H1 (cell line): Measurements from ENCODE around the gene LY86. TPM values are rescaled to one million over a fixed set of nuclear protein-coding genes. Genes with fewer than 3 reads are reported as not detected.

Experiments used
- CTCF ChIA-PET: fragments of 300-600 bp; sonication (Branson Sonifier 250); formaldehyde crosslinking; loops from one replicate; lab custom pipeline; 2021; ENCODE audit not compliant: partially characterized antibody; lab: Charles Lee
- POLR2A ChIA-PET: fragments of 300-600 bp; sonication (Branson Sonifier 250); formaldehyde crosslinking; loops from one replicate; lab custom pipeline; 2021; ENCODE audit warnings: inconsistent platforms; ENCODE audit not compliant: partially characterized antibody; lab: Charles Lee
- DNase-seq, 2 experiments: peaks; one replicate each; pipeline versions ENCODE4 v3.0.0 to v3.0.0-alpha.2; 2010 to 2022; ENCODE audit warnings: low spot score in 2 of 2, low read depth in 1 of 2, mixed read lengths in 1 of 2
- FAIRE-seq: peaks from 2 replicates; lab custom pipeline; 2011; peaks lifted over from hg19 to GRCh38; lab: Jason Lieb, UNC
- H2AFZ ChIP-seq: 2 replicates; pipeline ENCODE4 v1.8.1; 2012; ENCODE audit warnings: low read length, inconsistent platforms
- H2AK5ac ChIP-seq: 2 replicates; pipeline ENCODE4 v1.6.1; 2013; ENCODE audit warnings: low read depth, low read length
- H2BK120ac ChIP-seq: replicated peaks from 2 replicates; pipeline ENCODE3; 2013; ENCODE audit warnings: low read depth, low read length, inconsistent platforms
- H2BK12ac ChIP-seq: 2 replicates; pipeline ENCODE4 v1.6.1; 2013; ENCODE audit warnings: low read depth, low read length
- H2BK15ac ChIP-seq: 2 replicates; pipeline ENCODE4 v1.6.1; 2013; ENCODE audit warnings: low read length
- H2BK20ac ChIP-seq: 2 replicates; pipeline ENCODE4 v1.6.1; 2013; ENCODE audit warnings: low read length
- H2BK5ac ChIP-seq: 2 replicates; pipeline ENCODE4 v1.6.1; 2013; ENCODE audit warnings: low read depth, low read length
- H3K14ac ChIP-seq: 2 replicates; pipeline ENCODE4 v1.6.1; 2013; ENCODE audit warnings: inconsistent platforms; ENCODE audit not compliant: insufficient read length
- H3K18ac ChIP-seq: 2 replicates; pipeline ENCODE4 v1.6.1; 2013; ENCODE audit warnings: low read length; ENCODE audit errors: extremely low read depth
- H3K23ac ChIP-seq: 2 replicates; pipeline ENCODE4 v1.6.1; 2013; ENCODE audit warnings: inconsistent platforms; ENCODE audit not compliant: insufficient read length
- H3K23me2 ChIP-seq: 2 replicates; pipeline ENCODE4 v1.6.1; 2013; ENCODE audit warnings: low read depth, low read length
- H3K27ac ChIP-seq: 2 replicates; pipeline ENCODE4 v1.6.1; 2011; ENCODE audit warnings: low read depth, low read length, inconsistent platforms
- H3K27me3 ChIP-seq, 4 experiments: replicated peaks in 1 of 4; 1 replicate in 1 of 4; 2 replicates in 3 of 4; pipeline versions ENCODE4 v1.6.1 to v1.8.1; 2011 to 2013; ENCODE audit warnings: low read length in 3 of 4, mild to moderate bottlenecking in 3 of 4, inconsistent platforms in 2 of 4, mixed read lengths in 2 of 4, moderate library complexity in 1 of 4; ENCODE audit not compliant: control insufficient read depth in 3 of 4, insufficient read depth in 3 of 4; ENCODE audit errors: extremely low read depth in 1 of 4
- H3K36me3 ChIP-seq, 4 experiments: 2 replicates each; pipeline versions ENCODE4 v1.6.1 to v1.8.1; 2011 to 2013; ENCODE audit warnings: mild to moderate bottlenecking in 4 of 4, low read length in 3 of 4, moderate library complexity in 2 of 4, control low read depth in 1 of 4, inconsistent platforms in 1 of 4; ENCODE audit not compliant: insufficient read depth in 4 of 4, control insufficient read depth in 2 of 4
- H3K4ac ChIP-seq: replicated peaks from 2 replicates; pipeline ENCODE3; 2013; ENCODE audit warnings: low read length, low read depth, mixed read lengths, inconsistent platforms; ENCODE audit not compliant: insufficient read length
- H3K4me1 ChIP-seq, 4 experiments: replicated peaks in 1 of 4; 1 replicate in 1 of 4; 2 replicates in 3 of 4; pipeline versions ENCODE4 v1.6.1 to v1.8.1; 2011 to 2013; ENCODE audit warnings: low read length in 3 of 4, inconsistent platforms in 2 of 4, mixed read lengths in 1 of 4; ENCODE audit not compliant: insufficient read depth in 4 of 4, control insufficient read depth in 3 of 4
- H3K4me2 ChIP-seq, 2 experiments: 2 replicates each; pipeline versions ENCODE4 v1.6.1 to v1.8.1; 2011 to 2013; ENCODE audit warnings: low read depth in 2 of 2, low read length in 2 of 2, control low read depth in 1 of 2, inconsistent platforms in 1 of 2, mild to moderate bottlenecking in 1 of 2; ENCODE audit not compliant: insufficient read depth in 1 of 2
- H3K4me3 ChIP-seq, 4 experiments: fragments of 200-600, 300-600 bp in 1 of 4; sonication (generic), shearing (Covaris generic), sonication (Bioruptor Twin) in 1 of 4; 2 replicates each; pipeline versions ENCODE4 v1.5.1 to v1.8.1; 2011 to 2016; ENCODE audit warnings: low read length in 4 of 4, low read depth in 3 of 4, control low read depth in 2 of 4, inconsistent platforms in 2 of 4, mild to moderate bottlenecking in 2 of 4, mixed read lengths in 1 of 4, moderate library complexity in 1 of 4; ENCODE audit not compliant: insufficient read depth in 2 of 4; ENCODE audit errors: extremely low read depth in 1 of 4
- H3K56ac ChIP-seq: replicated peaks from 2 replicates; pipeline ENCODE3; 2013; ENCODE audit warnings: low read depth, mild to moderate bottlenecking, mixed read lengths, low read length, inconsistent platforms; ENCODE audit not compliant: insufficient read length
- H3K79me1 ChIP-seq: 2 replicates; pipeline ENCODE4 v1.6.1; 2013; ENCODE audit warnings: low read depth, low read length, control low read depth
- H3K79me2 ChIP-seq, 2 experiments: 2 replicates each; pipeline versions ENCODE4 v1.6.1 to v1.8.1; 2012 to 2013; ENCODE audit warnings: low read length in 2 of 2, mild to moderate bottlenecking in 2 of 2, inconsistent platforms in 1 of 2; ENCODE audit not compliant: insufficient read depth in 2 of 2, control insufficient read depth in 1 of 2
- H3K9ac ChIP-seq, 4 experiments: replicated peaks in 1 of 4; 1 replicate in 1 of 4; 2 replicates in 3 of 4; pipeline versions ENCODE4 v1.6.1 to v1.8.1; 2011 to 2013; ENCODE audit warnings: low read depth in 3 of 4, low read length in 3 of 4, control low read depth in 2 of 4, mild to moderate bottlenecking in 2 of 4, moderate library complexity in 2 of 4, inconsistent platforms in 1 of 4; ENCODE audit errors: extremely low read depth in 1 of 4
- H3K9me3 ChIP-seq, 2 experiments: 2 replicates each; pipeline versions ENCODE4 v1.6.1 to v1.8.1; 2012 to 2013; ENCODE audit warnings: mild to moderate bottlenecking in 2 of 2, moderate library complexity in 2 of 2, control low read depth in 1 of 2, inconsistent platforms in 1 of 2, low read depth in 1 of 2, low read length in 1 of 2, mixed read lengths in 1 of 2; ENCODE audit not compliant: insufficient read depth in 2 of 2
- H4K20me1 ChIP-seq, 2 experiments: replicated peaks in 1 of 2; 2 replicates each; pipeline versions ENCODE3 to v1.8.1; 2011 to 2013; ENCODE audit warnings: inconsistent platforms in 2 of 2, low read length in 2 of 2, mild to moderate bottlenecking in 1 of 2; ENCODE audit not compliant: insufficient read depth in 2 of 2, control insufficient read depth in 1 of 2
- H4K5ac ChIP-seq: 2 replicates; pipeline ENCODE4 v1.6.1; 2013; ENCODE audit warnings: low read length, low read depth, mixed read lengths, inconsistent platforms; ENCODE audit not compliant: insufficient read length
- H4K8ac ChIP-seq: 2 replicates; pipeline ENCODE4 v1.8.0; 2013; ENCODE audit warnings: mild to moderate bottlenecking, moderate library complexity, low read length, inconsistent platforms; ENCODE audit not compliant: insufficient read depth; ENCODE audit errors: extremely low read depth
- H4K91ac ChIP-seq: replicated peaks from 2 replicates; pipeline ENCODE3; 2013; ENCODE audit warnings: low read length, mixed read lengths, inconsistent platforms; ENCODE audit not compliant: insufficient read length
- WGBS, 2 experiments: shearing (Covaris generic) in 1 of 2; methylation state at CpG; one replicate each; pipeline versions ENCODE4 v1.1.6 to v1.1.7; 2013 to 2015; ENCODE audit warnings: low lambda C conversion rate in 2 of 2, mixed read lengths in 2 of 2, inconsistent platforms in 1 of 2, low coverage in 1 of 2, missing lambda C conversion rate in 1 of 2; ENCODE audit not compliant: insufficient replicate concordance in 2 of 2, insufficient coverage in 1 of 2, insufficient read length in 1 of 2; ENCODE audit errors: extremely low coverage in 1 of 2, missing lambda C conversion rate in 1 of 2; 5-methylcytosine and 5-hydroxymethylcytosine counted together
- polyA plus RNA-seq, 7 experiments: library from polyadenylated mRNA; depleted of rRNA in 3 of 7; stranded (reverse) in 5 of 7; unstranded in 2 of 7; fragments of >200 nt in 5 of 7; fragments of 200-250 nt in 2 of 7; gene quantifications; 1 replicate in 5 of 7; 2 replicates in 1 of 7; 4 replicates in 1 of 7; pipeline versions ENCODE4 v1.2.1 to v1.2.3, GENCODE V29; 2011 to 2013; ENCODE audit warnings: missing spikeins in 2 of 7, mixed read lengths in 2 of 7
- total RNA-seq: library from RNA; stranded (reverse); fragmentation: NEBNext Ultra II Directional; extraction: Animal tissue kit (Norgen Biotek cat#: 25700); gene quantifications from 2 replicates; pipeline ENCODE4 v1.2.1, GENCODE V29; 2021

Gene LY86
- total and polyA plus RNA-seq, 2 of the 8 experiments (the other 6 are each of a cell fraction or from before 2014, with no cell fraction given): not detected

GRCh38 chr6:6591778-6592465, 3.4 kb downstream of the LY86 start:
- H3K79me2 ChIP-seq: no peaks in the 10 kb centered on the region
- no peak overlapping the region for H3K27ac ChIP-seq
- WGBS, 2 experiments: 88% methylated on average over 9 of the region's 9 CpGs; no CpG with 5 or more reads in 1 of the 2 experiments
- H3K27me3 ChIP-seq: no peaks in the 10 kb centered on the region
- no peak overlapping the region for H3K14ac ChIP-seq
- H2AFZ ChIP-seq: no peak overlapping the region
- H3K4me1 ChIP-seq: no peaks in the 10 kb centered on the region
- H2BK120ac ChIP-seq: no peak overlapping the region
- H3K36me3 ChIP-seq: no peaks in the 10 kb centered on the region
- no peak overlapping the region for H4K5ac ChIP-seq
- FAIRE-seq (no peak), DNase-seq (no peak)
- H3K18ac ChIP-seq: no peak overlapping the region
- ChIA-PET CTCF (no interaction called here), POLR2A (no interaction called here)
- no peak overlapping the region for H4K8ac ChIP-seq
- no peak overlapping the region for H3K9ac ChIP-seq
- H3K9me3 ChIP-seq: no peaks in the 10 kb centered on the region
- no peak overlapping the region for H2BK20ac ChIP-seq
- H3K4ac ChIP-seq: no peak overlapping the region
- no peak overlapping the region for H3K56ac ChIP-seq
- no peak overlapping the region for H3K4me2 ChIP-seq
- H3K79me1 ChIP-seq: no peaks in the 10 kb centered on the region
- H2BK5ac ChIP-seq: no peak overlapping the region
- no peak overlapping the region for H2AK5ac ChIP-seq
- no peak overlapping the region for H3K23ac ChIP-seq
- H3K23me2 ChIP-seq: no peaks in the 10 kb centered on the region; the same call in 1 of the 2 replicates
- no peak overlapping the region for H2BK15ac ChIP-seq
- no peaks in the 10 kb centered on the region for H4K20me1 ChIP-seq
- H2BK12ac ChIP-seq: no peak overlapping the region
- H4K91ac ChIP-seq: no peak overlapping the region
- H3K4me3 ChIP-seq: no peak overlapping the region
